ENCODE data around the gene NIPAL4.

- no peak for TF ChIP-seq POLR2AphosphoS5 (IDR thresholded peaks at IDR 0.05; ENCODE audit: insufficient read depth, low read depth, low read length)
- TF ChIP-seq CTCF (IDR thresholded peaks at IDR 0.05; ENCODE audit: extremely low read depth in 1 of 2, insufficient read depth in 1 of 2, low read depth in 1 of 2, low read length in 2 of 2) = no peak
- no peak for TF ChIP-seq POLR2A (IDR thresholded peaks at IDR 0.05; ENCODE audit: low read depth, low read length)
- TF ChIP-seq EZH2 (IDR thresholded peaks at IDR 0.05; ENCODE audit: borderline replicate concordance, low read depth, low read length, severe bottlenecking) = no peak
- TF ChIP-seq MAX (IDR thresholded peaks at IDR 0.05; ENCODE audit: insufficient read depth, insufficient read length) = no peak
- no peak for TF ChIP-seq MYC (IDR thresholded peaks at IDR 0.05; ENCODE audit: low read depth, low read length)
Measured at GRCh38 chr5:157445745-157446411, 14.1 kb upstream of the NIPAL4 start.

Measured in endothelial cell of umbilical vein (primary cell).